ENCODE data around the gene EIF4A3.

Gene EIF4A3

DNA sequence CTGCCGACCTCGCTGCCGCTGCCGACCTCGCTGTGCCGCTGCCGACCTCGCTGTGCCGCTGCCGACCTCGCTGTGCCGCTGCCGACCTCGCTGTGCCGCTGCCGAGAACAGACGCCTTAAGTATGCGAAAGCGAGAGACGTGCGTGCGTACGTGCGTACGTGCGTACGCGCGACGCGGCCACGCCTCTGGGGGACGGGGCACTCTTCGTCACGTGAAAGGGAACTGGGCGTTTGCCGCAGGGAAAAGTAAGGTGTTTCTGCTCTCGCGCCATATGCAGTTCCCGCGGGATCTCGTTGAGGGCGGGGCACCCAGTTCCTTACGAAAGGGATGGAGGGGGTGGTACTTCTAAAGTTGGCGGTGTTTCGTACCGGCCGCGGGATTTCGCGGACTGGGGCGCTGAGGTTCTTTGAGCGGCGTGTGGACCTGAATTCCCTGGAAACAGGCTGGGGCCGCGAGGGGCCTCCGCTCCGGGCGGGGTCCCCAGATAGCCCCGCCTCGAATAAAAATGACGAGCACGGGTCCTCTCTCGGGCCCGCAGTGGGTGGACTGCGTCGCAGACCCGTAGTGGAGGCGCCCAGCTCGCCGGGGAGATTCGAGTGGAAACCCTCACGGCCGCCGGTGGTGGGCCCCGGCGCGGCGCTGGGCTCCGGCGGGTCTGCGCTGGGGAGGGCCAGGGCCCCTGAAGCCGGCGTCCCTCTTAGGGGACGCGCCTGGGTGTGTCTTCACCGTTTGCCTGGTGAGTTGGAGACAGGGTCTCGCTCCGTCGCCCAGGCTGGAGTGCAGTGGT, at the start of gene EIF4A3:
EIF4A3 (minus strand) TSS at position 94 of the 788 bp plus-strand sequence. CDS start 167 bp downstream, outside the sequence.
- DNase-seq = peak; percentile 100

DNA sequence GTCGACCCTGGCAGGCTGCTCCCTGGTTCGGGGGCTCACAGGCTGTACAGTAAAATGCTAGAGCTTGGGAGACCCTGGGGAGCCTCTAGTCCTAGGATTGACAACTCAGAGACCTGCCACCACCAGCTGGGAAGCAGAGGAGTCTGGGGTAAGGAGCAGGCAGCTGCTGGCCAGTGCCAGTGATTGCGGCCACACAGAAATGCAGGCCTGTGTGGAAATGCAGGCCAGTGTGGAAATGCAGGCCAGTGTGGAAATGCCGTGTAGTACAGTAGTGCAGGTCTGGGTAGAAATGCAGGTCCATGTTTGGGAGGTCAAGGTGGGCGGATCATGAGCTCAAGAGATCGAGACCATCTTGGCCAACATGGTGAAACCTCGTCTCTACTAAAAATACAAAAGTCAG, 49.7 kb upstream of the EIF4A3 start:
- no peak for DNase-seq

DNA sequence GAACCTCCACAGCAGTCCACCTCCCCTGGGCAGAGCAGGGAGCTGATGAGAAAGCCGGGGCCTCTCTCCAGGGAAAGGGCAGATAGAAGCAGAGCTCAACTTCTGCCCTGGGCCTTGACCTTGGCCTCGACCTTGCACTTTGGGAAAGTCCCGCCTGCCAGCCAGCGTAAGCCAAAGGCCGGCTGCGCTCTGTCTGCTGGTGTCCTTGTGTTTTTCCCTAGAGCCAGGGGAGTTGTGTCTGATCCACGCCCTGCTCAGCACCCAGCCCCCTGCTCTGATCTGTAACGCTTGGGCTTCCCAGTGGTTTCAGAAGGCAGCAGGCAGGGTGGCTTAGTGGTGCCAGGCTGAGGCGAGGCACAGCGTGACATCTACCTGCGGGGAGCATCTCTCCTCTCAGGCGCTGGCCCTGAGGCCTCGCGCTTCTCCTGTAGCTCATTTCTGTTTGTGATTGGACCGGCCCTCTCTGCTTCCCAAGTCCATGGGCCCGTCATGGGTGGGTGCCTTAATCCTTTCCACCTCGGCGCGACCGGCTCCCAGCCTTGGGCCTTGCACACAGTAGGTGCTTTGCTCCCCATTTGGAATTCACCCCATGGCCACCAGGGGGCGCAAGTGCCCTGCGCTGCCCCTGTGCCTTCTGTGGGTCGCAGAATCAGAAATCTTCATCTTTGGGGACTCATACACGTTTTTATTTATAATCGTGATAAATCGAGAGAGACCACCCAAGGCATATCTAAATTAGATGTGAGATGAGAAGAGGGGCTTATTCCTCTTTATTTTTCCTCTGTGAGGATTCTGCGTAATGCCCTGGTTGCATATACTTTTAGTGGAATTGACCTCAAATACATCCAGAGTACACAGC, 49.0 kb upstream of the EIF4A3 start:
- DNase-seq = no peak

DNA sequence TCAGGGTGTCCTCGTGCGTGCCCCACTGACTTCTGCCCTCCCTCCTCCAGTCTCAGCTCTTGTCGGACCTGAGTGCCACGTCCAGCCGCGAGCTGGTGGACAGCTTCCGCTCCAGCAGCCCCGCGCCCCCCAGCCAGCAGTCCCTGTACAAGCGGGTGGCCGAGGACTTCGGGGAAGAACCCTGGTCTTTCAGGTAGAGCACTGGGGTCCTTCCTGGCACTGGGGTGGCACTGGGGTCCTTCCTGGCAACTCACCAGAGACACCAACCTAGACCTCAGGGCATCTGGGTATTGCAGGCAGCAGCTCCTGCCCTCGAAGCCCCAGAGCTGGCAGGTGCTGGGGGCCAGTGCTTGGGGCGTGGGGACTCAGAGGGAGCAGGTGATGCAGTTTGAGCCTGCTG, 48.2 kb upstream of the EIF4A3 start:
- DNase-seq = no peak

DNA sequence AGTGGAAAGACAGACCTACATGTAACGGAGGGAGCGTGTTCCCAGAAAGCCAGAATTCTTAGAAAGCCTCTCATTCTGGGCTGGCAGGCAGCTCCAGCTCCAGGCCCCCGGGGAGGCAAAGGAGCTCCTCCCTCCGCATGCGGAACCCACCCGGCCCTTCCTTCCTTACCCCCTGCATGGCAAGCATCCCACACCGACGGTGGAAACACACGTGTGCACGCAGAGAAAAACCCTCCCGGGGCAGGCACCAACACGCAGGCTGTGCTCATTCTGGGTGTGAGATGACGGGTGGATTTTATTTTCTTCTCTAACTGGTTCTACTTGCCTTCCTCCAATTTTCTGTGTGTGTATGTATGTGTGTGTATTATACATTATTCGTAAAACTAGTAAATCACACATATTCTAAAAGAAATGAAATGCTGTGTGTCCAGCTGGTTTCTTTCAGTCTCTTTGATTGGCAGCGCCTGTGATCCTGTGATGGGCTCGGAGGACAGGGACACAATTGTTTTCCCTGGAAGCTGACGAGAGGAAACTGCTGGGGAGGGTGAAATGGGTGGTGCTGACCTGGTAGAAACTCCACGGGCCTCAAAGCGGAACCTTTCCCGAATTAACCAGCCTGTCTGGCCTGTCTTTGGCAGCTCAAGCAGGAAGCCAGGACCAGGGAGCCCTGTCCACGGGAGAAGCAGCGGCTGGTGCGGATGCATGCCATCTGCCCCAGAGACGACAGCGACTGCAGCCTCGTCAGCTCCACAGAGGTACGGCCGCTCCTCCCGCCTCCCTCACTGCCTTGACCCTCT, 45.1 kb upstream of the EIF4A3 start:
- no peak for DNase-seq

DNA sequence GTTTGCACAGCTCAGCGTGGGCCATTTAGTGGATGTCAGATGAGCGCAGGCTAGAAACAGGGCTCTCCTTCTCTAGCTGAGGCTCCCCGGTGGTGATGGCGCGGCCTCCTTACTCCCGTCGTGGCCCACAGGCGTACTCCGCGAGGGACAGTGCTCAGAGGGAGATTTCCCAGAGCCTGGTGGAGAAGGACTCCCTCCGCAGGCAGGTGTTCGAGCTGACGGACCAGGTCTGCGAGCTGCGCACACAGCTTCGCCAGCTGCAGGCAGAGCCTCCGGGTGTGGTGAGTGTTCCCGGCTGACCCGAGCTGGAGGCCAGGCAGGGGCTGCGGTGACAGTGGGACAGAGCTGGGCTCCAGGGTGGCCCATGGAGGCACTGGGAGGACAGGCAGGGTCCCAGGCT, 44.3 kb upstream of the EIF4A3 start:
- DNase-seq = no peak

DNA sequence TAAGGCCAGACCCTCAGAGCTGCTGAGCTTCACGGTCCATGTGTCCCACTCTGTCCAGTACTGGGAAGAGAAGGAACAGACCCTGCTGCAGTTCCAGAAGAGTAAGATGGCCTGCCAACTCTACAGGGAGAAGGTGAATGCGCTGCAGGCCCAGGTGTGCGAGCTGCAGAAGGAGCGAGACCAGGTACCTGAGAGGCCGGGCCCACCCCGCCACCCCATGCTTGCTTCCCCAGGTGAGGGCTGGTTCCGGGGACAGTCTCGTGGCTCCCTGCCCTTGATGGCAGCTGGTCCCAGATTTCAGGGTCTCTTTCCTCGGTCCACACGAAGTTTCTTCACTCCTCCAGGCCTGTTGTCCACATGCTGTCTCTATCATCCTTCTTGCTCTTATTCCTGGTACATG, 43.8 kb upstream of the EIF4A3 start:
- DNase-seq = no peak

DNA sequence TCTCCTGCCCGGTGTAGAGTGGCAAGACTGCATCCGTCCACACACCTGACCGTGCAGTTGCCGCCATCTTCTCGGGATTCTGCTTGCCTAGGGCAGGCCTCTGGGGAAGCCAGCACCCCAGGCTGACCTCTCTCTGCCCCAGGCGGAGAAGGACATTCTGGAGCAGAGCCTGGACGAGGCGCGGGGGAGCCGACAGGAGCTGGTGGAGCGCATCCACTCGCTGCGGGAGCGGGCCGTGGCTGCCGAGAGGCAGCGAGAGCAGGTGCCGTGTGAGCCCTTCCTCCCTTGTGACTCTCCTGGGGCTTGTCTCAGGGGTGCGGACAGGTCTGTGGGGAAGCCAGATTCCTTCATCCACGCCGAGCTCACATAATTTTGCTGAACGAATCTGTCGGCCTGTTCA, 42.7 kb upstream of the EIF4A3 start:
- no peak for DNase-seq

DNA sequence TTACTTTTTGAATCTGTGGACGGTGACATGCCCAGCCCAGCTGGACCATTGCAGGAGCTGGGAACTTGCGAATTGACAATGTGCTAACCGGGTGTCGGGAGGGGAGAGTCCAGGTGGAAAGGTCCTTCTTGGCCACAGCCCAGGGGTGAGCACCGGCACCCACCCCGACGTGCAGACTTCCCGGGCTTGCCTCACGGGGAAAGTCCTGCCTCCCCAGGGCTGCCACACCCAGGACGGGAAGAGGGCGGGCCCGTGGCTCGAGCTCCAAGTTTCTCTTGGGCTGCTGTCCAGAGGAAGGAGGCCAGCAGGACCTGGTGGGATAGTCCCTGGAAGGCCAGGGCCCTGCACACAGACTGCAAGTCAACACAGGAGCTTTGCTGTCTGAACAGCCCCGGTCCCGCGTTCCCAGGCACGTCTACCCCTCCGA, 40.6 kb upstream of the EIF4A3 start:
- DNase-seq = no peak

DNA sequence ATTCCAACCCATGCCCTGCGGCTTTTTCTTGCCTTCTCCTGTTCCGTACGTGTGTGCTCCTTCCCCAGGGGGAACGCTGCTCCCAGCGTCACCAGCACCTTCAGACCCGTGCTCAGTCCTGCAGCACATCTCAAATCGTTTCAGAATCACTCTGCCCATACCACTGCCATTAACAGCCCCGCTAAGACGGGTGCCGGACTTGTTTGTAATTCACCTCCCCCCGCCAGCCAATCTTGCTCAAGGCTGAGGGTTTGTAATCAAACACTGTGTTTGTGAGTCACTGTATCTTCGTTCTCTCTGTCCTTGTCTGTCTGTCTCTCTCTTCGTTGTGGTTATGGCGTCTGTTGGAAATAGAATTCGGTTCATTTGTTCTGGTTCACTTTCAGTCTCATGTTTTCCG, 40.2 kb upstream of the EIF4A3 start:
- no peak for DNase-seq

DNA sequence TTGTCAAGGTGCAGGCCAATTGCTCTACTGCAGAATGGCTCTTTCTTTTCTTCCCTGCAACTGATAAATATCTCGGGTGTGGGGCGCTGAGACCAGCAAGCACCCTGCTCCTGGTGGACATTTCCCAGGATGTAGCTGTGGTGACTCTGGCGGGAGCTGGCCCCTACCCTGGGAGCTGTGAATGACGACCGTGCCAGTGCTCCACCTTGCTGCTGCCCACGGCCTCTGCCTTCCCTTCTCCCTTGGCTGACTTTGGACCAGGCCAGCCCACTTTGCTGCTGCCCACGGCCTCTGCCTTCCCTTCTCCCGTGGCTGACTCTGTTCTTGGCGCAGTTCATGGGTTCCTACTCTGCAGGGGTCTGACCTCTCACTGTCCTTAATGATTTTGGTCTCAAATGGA, 39.0 kb upstream of the EIF4A3 start:
- no peak for DNase-seq

DNA sequence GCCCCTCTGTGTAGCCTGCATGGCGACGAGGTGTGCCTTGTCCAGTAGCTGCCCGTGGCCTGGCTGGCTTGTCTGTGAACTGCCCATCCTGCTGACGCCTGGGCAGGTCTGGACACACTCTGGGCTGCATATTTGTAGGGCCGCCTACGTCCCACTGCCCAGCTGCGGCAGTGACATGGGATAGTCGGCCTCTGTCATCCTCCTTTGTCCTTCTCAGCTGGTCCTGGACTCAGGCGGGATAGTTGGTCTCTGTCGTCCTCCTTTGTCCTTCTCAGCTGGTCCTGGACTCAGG, 37.4 kb upstream of the EIF4A3 start:
- no peak for DNase-seq

DNA sequence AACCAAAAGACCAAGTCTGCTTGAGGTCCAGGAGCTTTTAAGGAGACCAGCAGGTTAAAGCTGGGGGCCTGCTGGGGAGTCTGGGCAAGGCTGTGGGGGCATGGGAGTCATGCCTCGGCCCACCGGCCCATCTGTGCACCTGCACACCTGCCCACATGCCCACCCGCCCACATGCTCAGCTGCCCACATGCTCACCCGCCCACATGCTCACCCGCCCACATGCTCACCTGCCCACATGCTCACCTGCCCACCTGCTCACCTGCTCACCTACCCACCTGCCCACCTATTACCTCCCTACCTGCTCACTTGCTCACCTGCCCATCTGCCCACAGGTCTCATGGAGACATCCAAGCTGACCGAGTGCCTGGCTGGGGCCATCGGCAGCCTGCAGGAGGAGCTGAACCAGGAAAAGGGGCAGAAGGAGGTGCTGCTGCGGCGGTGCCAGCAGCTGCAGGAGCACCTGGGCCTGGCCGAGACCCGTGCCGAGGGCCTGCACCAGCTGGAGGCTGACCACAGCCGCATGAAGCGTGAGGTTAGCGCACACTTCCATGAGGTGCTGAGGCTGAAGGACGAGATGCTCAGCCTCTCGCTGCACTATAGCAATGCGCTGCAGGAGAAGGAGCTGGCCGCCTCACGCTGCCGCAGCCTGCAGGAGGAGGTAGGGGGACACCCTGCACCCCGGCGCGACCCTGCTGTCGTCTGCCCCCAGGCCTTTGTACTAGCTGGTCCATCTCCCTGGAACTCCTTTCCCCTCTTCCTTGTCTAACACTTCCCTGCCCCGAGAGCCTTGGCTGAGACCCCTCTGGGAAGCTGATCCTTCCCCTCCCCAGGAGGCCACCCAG, 36.9 kb upstream of the EIF4A3 start:
- no peak for DNase-seq

DNA sequence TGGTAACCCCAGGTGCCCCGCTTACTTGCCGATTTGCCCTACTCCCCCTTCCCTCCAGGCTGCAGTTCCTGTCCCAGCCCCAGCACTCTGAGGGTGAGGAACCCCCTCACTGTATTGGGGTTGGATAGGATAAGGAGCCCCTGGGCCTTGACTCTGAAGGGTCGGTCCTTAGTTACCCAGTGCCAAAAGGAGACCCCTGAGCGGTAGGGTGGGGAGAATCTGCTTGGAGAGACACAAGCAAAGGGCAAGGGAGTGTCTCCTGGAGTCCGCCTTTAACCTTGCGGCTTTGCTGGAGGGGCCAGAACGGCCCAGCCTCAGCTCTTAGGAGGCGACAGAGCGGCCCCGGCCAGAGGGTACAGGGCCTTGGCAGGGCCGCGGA, 35.9 kb upstream of the EIF4A3 start:
- DNase-seq = no peak

DNA sequence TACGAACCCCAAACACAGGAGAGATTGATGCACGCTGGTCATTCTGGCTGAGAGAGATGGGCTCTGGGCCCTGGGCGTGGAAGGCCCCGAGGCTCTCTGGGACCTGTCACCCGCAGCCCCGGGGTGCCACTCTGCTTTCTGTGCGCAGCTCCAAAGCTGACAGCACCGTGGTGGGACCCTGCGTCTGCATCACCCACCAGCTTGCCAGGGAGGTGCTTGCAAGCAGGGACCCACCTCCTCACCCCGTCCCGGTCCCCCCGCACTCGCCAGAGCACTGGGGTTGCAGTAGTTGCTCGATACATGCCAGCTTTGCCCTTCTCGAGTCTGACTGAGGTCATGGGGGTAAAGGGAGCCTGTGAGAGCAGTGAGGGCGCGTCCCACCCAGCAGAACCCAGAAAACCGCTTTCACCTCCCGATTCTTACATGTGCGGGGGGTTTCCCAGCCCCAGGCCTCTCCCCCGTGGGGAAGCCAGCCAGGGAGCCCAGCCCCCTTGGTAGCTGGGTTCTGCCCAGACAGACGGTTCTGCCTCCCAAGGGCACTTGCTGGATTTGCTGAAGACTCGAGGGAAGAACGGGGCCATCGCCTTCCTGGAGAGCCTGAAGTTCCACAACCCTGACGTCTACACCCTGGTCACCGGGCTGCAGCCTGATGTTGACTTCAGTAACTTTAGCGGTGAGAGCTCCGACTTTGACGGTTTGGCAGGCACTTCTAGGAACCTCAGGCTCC, 35.4 kb upstream of the EIF4A3 start:
- DNase-seq = no peak

DNA sequence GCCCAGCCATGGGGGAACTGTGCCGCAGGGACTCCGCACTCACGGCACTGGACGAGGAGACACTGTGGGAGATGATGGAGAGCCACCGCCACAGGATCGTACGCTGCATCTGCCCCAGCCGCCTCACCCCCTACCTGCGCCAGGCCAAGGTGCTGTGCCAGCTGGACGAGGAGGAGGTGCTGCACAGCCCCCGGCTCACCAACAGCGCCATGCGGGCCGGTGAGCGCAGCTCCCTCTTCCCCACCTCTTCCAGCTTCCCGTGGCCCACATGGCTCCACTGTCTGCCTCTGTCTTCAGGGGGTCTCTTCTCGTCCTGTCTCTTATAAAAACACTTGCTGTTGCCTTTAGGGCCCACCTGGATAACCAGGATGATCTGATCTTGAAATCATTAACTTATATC, 34.5 kb upstream of the EIF4A3 start:
- no peak for DNase-seq

DNA sequence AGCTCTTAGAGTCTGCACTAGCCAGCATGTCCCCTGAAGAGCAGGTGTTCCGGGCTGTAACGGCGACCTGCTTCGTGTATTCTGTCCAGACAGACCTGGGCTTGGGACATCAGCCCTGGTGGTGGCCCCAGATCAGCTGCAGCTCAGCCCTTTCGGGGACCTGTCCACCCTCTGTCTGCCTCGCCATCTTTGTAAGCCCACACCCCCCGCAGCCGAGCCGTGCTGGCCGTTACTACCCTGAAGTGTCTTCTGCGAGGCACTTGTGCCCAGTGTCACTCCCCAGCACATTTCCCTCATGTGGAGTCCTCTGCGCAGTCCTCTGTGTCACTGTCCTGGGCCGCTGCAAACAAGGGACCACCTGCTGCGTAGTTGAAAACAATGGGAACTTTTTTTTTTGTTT, 33.3 kb upstream of the EIF4A3 start:
- DNase-seq = no peak

DNA sequence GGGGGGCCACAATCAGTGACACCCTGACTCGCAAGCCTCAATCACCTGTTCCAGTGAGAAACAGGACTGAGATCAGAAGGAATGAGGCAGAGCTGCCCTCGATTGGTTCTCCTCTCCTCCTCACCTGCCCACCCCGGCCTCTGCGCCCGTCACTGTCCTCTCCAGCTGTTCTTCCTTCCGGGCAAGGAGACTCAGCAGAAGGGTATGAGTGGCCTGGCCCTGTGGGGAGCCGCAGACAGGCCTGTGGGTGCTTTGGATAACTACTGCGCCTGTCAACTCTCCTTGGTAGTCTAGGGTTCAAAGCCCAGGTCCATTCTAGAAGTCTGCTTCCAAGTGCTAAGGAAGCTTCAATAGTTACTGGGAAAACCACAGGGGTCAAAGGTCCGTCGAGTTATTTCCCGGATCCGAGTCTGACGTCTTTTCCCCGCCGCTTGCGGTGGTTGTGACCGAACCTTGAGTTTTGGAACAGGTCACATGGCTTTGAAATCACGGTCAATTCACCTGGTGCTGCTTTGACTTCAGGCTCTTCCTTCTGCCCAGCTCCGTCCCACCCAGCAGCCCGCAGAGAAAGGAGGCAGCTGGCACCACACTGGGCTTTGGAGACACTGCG, 31.2 kb upstream of the EIF4A3 start:
- DNase-seq = no peak

DNA sequence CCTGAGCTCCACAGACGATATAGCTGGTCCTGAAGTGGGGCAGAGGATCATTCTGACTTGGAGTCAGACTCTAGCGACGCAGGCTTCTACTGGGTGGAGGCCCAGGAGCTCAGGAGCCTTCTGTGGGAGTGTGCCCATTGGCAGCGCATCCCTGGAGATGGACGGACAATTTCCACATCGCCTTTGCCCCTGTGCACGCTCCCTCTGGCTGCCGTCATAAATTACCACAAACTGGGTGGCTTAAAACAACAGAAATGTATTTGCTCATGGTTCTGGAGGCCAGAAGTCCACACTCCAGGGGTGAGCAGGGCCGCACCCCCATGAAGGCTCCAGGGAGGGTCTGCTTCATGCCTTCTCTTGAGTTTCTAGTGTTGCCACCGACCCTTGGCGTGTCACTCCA, 29.8 kb upstream of the EIF4A3 start:
- DNase-seq = no peak

DNA sequence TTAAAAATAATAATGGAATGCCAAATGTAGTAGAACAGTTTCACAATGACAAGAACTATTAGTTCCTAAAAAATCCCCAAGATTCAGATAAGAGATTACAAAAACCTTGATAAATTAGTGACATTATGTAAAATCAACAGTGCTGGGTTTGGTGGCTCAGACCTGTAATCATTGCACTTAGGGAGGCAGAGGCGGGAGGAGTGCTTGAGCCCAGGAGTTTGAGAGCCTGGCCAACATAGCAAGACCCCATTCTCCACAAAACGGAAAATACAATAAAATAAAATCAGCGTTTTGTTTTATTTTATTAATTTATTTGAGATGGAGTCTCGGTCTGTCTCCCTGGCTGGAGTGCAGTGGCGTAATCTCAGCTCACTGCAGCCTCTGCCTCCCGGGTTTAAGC, 27.0 kb upstream of the EIF4A3 start:
- no peak for DNase-seq

DNA sequence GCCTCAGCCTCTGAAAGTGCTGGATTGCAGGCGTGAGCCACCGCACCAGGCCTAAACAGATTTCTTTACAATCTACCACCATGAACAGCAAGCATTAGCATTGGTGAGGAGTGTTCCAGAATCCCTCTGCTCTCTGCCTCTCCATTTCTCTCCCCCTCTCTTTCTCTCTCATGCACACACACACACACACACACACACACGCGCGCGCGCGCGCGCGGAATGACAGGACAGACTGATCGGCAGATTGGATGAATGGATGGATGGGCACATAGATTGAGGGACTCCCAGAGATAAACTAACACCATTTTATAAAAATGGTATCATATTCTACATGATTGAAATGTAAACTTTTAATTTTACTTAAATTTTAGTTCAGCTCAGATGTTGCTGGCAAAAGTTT, 26.2 kb upstream of the EIF4A3 start:
- no peak for DNase-seq

DNA sequence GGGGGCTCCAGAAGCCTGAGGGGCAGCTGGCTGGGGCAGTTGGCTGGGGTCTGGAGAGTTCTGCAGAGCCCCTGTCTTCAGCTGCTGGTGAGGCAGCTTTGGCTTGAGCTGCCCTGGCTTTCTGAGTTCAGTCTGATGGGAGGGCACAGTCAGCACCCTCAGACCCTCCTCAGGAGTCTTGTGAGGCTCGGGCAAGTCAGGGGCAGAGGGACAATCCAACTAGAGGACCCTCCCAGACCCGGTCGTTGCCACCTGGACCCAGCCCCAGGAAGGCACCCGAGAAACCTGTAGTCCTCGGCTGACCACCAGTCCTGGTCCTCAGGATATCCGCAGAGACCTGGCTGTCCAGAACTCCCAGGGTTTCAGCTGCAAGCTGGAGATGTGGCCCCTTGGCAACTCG, 24.8 kb upstream of the EIF4A3 start:
- DNase-seq = no peak

Data from NCI-H1436 (cell line).